ENCODE measurements around the gene EIF3I. TPM values are rescaled to one million over a fixed set of nuclear protein-coding genes. Genes with fewer than 3 reads are reported as not detected.

The EIF3I gene
- total and polyA plus RNA-seq, 2 of the 8 experiments (the other 6 are each of a cell fraction or from before 2014, with no cell fraction given), result 247 to 346 TPM

DNA sequence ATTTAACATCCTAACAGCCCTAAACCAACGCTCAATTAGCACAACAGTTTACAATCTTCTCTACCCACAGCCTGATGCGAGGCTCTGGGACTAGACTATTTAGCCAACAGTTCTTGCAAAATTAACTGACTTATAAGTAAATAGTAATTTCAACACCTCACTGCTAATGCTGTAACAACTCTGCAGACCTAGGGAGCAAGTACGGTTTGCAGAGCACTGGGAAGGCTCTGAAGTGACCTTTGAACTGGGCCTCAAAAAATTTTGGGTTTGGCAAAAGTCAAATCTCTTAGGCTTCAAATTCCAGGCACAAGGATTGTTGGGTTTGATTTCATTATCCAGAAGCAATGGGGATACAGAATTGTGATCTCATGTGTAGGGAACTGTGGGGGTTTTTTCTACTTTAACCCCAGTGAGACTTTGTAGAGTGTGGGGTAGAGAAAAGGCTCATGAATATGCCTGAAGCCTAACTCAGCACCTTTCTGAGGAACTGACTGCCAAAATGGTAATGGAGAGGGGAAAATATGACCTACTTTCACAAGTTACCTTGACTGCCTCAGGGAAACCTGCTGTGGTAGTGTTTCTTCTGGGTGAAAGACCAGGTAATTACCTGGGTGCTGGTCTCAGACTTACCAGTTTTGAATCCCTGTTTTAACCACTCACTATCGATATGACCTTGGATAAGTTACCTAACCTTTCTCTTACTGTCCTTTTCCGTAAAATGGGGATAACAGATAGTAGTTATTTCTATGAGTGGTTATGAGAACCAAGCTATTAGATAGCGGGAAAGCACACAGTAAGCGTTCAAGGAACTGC, 43.6 kb upstream of the EIF3I start (continued):
- TF ChIP-seq TAF7 (optimal IDR thresholded peaks at IDR 0.05; ENCODE audit: borderline replicate concordance, low read depth, low read length) (no peak), BCL11A (IDR thresholded peaks at IDR 0.05; ENCODE audit: low read depth in 2 of 2, low read length in 2 of 2) (no peak), BACH1 (IDR thresholded peaks at IDR 0.05; ENCODE audit: low read length) (no peak), CHD1 (IDR thresholded peaks at IDR 0.05; ENCODE audit: low read depth, low read length) (no peak)
